ENCODE measurements around the gene RTN4RL2. TPM values are rescaled to one million over a fixed set of nuclear protein-coding genes. Genes with fewer than 3 reads are reported as not detected.

The RTN4RL2 gene
- total and polyA plus RNA-seq, 9 of the 15 experiments (the other 6 are each of a cell fraction or from before 2014, with no cell fraction given), result 0.06 to 1.9 (median 0.34) TPM; not detected in 4

DNA sequence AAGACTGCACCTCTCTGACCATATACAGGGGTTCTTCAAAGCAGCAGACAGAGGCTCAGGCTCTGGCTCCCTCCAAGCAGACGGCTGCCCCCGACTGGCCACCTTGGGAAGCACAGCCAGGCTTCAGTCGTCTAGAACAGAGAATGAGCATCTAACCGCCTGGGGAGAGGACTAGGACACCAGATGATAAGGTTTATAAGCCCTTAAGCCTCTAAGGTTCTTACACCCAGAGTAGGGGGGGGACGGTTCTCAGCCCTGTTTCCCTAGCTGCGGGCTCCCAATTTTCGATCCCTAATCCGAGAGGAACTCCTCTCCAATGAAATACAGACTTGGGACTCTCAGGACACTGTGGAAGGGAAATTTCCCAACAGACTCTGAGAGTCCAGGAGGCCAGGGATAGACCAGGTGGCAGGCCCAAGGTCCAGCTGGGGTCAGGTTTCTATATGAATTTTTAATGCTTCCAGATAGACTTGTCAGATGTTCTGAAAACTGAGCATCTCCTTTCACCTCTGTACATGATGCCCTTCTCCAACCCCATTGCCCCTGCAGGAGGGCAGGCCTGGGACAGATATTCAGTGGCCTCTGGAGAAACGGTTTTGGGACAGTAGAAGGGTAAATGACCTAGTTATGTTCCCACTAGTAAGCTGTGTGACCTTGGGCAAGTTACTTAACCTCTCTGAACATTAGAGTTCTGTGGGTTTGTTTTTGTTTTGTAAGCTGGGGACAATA, 20.2 kb downstream of the RTN4RL2 start (continued):
- TF ChIP-seq, protein P1, sequence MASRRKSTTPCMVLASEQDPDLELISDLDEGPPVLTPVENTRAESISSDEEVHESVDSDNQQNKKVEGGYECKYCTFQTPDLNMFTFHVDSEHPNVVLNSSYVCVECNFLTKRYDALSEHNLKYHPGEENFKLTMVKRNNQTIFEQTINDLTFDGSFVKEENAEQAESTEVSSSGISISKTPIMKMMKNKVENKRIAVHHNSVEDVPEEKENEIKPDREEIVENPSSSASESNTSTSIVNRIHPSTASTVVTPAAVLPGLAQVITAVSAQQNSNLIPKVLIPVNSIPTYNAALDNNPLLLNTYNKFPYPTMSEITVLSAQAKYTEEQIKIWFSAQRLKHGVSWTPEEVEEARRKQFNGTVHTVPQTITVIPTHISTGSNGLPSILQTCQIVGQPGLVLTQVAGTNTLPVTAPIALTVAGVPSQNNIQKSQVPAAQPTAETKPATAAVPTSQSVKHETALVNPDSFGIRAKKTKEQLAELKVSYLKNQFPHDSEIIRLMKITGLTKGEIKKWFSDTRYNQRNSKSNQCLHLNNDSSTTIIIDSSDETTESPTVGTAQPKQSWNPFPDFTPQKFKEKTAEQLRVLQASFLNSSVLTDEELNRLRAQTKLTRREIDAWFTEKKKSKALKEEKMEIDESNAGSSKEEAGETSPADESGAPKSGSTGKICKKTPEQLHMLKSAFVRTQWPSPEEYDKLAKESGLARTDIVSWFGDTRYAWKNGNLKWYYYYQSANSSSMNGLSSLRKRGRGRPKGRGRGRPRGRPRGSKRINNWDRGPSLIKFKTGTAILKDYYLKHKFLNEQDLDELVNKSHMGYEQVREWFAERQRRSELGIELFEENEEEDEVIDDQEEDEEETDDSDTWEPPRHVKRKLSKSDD (conservative IDR thresholded peaks at IDR 0.05; ENCODE audit: low read length), result no peak
- TF ChIP-seq, protein P2, sequence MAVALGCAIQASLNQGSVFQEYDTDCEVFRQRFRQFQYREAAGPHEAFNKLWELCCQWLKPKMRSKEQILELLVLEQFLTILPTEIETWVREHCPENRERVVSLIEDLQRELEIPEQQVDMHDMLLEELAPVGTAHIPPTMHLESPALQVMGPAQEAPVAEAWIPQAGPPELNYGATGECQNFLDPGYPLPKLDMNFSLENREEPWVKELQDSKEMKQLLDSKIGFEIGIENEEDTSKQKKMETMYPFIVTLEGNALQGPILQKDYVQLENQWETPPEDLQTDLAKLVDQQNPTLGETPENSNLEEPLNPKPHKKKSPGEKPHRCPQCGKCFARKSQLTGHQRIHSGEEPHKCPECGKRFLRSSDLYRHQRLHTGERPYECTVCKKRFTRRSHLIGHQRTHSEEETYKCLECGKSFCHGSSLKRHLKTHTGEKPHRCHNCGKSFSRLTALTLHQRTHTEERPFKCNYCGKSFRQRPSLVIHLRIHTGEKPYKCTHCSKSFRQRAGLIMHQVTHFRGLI (CRISPR knock-in tag; IDR thresholded peaks at IDR 0.05), result no peak
- TF ChIP-seq, protein P3, sequence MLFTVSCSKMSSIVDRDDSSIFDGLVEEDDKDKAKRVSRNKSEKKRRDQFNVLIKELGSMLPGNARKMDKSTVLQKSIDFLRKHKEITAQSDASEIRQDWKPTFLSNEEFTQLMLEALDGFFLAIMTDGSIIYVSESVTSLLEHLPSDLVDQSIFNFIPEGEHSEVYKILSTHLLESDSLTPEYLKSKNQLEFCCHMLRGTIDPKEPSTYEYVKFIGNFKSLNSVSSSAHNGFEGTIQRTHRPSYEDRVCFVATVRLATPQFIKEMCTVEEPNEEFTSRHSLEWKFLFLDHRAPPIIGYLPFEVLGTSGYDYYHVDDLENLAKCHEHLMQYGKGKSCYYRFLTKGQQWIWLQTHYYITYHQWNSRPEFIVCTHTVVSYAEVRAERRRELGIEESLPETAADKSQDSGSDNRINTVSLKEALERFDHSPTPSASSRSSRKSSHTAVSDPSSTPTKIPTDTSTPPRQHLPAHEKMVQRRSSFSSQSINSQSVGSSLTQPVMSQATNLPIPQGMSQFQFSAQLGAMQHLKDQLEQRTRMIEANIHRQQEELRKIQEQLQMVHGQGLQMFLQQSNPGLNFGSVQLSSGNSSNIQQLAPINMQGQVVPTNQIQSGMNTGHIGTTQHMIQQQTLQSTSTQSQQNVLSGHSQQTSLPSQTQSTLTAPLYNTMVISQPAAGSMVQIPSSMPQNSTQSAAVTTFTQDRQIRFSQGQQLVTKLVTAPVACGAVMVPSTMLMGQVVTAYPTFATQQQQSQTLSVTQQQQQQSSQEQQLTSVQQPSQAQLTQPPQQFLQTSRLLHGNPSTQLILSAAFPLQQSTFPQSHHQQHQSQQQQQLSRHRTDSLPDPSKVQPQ (CRISPR knock-in tag; IDR thresholded peaks at IDR 0.05; ENCODE audit: borderline replicate concordance), result no peak
- TF ChIP-seq ZNF12 (CRISPR knock-in tag; IDR thresholded peaks at IDR 0.05), result no peak
- TF ChIP-seq CBX2 (IDR thresholded peaks at IDR 0.05; ENCODE audit: insufficient read depth, low read length, poor library complexity, severe bottlenecking), result no peak
- TF ChIP-seq, protein P4, sequence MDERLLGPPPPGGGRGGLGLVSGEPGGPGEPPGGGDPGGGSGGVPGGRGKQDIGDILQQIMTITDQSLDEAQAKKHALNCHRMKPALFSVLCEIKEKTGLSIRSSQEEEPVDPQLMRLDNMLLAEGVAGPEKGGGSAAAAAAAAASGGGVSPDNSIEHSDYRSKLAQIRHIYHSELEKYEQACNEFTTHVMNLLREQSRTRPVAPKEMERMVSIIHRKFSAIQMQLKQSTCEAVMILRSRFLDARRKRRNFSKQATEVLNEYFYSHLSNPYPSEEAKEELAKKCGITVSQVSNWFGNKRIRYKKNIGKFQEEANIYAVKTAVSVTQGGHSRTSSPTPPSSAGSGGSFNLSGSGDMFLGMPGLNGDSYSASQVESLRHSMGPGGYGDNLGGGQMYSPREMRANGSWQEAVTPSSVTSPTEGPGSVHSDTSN (CRISPR knock-in tag; IDR thresholded peaks at IDR 0.05; ENCODE audit: low read depth), result no peak
- TF ChIP-seq, protein P4 (tag; conservative IDR thresholded peaks at IDR 0.05; ENCODE audit: low read depth), result no peak
- TF ChIP-seq CBX3 (IDR thresholded peaks at IDR 0.05; ENCODE audit: borderline replicate concordance in 1 of 2, low read length in 2 of 2), result peak in 1 of 2 experiments; percentile 23; a peak in 1 of 3 replicates
- TF ChIP-seq ZNF23 (CRISPR knock-in tag; IDR thresholded peaks at IDR 0.05), result no peak
- no peak for TF ChIP-seq ZNF830 (CRISPR knock-in tag; IDR thresholded peaks at IDR 0.05)
- TF ChIP-seq, protein P5, sequence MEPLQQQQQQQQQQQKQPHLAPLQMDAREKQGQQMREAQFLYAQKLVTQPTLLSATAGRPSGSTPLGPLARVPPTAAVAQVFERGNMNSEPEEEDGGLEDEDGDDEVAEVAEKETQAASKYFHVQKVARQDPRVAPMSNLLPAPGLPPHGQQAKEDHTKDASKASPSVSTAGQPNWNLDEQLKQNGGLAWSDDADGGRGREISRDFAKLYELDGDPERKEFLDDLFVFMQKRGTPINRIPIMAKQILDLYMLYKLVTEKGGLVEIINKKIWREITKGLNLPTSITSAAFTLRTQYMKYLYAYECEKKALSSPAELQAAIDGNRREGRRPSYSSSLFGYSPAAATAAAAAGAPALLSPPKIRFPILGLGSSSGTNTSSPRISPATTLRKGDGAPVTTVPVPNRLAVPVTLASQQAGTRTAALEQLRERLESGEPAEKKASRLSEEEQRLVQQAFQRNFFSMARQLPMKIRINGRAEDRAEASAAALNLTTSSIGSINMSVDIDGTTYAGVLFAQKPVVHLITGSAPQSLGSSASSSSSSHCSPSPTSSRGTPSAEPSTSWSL (CRISPR knock-in tag; IDR thresholded peaks at IDR 0.05; ENCODE audit: borderline replicate concordance), result no peak
- TF ChIP-seq NEUROD1 (IDR thresholded peaks at IDR 0.05; ENCODE audit: borderline replicate concordance, low read depth, low read length, partially characterized antibody), result no peak
- no peak for TF ChIP-seq SLC30A9 (CRISPR knock-in tag; IDR thresholded peaks at IDR 0.05)
- TF ChIP-seq, protein P6, sequence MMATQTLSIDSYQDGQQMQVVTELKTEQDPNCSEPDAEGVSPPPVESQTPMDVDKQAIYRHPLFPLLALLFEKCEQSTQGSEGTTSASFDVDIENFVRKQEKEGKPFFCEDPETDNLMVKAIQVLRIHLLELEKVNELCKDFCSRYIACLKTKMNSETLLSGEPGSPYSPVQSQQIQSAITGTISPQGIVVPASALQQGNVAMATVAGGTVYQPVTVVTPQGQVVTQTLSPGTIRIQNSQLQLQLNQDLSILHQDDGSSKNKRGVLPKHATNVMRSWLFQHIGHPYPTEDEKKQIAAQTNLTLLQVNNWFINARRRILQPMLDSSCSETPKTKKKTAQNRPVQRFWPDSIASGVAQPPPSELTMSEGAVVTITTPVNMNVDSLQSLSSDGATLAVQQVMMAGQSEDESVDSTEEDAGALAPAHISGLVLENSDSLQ (IDR thresholded peaks at IDR 0.05), result no peak
